HG02973 (cell line): ENCODE measurements around the gene HEXIM1.

Source experiments
- ATAC-seq: cut with Tn5 transposase; IDR thresholded peaks from one replicate; pipeline ENCODE4 v1.9.1; 2021; ENCODE audit warnings: moderate library complexity; ENCODE audit not compliant: unreplicated experiment

The HEXIM1 gene

DNA sequence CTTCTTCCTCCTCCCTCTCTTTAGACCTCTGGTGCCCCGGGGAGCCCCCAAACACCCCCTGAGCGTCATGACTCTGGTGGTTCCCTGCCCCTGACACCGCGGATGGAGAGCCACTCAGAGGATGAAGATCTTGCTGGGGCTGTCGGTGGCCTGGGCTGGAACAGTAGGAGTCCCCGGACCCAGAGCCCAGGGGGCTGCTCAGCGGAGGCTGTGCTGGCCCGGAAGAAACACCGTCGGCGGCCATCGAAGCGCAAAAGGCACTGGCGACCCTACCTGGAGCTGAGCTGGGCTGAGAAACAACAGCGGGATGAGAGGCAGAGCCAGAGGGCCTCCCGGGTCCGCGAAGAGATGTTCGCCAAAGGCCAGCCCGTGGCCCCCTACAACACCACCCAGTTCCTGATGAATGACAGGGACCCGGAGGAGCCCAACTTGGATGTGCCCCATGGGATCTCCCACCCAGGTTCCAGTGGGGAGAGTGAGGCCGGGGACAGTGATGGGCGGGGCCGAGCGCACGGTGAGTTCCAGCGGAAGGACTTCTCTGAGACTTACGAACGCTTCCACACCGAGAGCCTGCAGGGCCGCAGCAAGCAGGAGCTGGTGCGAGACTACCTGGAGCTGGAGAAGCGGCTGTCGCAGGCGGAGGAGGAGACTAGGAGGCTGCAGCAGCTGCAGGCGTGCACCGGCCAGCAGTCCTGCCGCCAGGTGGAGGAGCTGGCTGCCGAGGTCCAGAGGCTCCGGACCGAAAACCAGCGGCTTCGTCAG is 20.9 kb downstream of the HEXIM1 start:
- ATAC-seq = no peak

DNA sequence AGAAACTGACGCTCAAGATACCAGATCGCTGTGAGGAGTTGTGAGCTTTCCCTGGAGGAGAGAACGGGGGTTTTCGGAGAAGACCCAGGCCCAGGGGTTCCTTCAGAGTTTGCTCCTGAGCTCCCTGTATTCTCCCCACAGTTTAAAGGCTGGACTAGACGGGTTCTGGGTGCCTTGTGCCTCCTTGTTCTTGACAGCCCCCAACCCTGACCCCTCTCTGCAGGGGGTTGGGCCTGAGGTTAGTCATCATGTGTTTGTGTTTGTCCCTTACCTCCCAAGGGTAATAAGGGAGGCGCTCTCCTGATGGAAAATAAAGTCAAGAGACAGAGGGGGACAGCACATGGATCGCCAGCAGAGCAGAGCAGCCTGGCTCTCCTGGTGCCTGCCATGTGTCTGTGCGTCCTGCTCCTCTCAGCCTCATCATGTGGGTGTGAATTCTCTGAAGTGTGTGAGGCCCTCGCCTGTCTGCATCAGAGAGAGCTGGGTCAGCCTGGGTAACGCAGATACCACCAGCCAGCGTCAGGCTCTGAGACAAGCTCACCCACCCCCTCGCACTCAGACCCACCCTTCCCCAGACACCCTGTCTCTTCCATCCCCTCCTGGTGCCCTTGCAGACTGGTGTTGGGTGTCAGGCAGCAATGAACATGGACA is 22.1 kb downstream of the HEXIM1 start:
- ATAC-seq = no peak

DNA sequence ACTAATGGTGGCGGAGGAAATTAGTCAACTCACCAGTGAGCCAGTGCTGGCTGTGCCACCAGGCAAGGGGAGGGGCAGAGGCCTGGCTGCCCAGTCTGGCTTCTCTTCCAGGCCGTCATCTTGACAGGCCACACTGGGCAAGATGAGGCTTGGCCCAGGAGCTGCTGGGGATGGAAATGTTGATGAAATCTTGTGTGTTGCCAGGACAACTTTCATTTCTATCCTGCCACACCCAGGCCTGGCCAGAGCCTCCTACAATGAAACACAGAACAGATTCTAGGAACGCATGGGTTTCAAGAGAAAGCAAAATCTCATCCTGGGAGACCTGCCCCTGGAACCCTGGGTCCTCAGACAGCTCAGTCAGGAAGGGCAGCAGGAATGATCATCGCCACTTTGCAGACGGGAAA is 22.7 kb downstream of the HEXIM1 start:
- no peak for ATAC-seq

DNA sequence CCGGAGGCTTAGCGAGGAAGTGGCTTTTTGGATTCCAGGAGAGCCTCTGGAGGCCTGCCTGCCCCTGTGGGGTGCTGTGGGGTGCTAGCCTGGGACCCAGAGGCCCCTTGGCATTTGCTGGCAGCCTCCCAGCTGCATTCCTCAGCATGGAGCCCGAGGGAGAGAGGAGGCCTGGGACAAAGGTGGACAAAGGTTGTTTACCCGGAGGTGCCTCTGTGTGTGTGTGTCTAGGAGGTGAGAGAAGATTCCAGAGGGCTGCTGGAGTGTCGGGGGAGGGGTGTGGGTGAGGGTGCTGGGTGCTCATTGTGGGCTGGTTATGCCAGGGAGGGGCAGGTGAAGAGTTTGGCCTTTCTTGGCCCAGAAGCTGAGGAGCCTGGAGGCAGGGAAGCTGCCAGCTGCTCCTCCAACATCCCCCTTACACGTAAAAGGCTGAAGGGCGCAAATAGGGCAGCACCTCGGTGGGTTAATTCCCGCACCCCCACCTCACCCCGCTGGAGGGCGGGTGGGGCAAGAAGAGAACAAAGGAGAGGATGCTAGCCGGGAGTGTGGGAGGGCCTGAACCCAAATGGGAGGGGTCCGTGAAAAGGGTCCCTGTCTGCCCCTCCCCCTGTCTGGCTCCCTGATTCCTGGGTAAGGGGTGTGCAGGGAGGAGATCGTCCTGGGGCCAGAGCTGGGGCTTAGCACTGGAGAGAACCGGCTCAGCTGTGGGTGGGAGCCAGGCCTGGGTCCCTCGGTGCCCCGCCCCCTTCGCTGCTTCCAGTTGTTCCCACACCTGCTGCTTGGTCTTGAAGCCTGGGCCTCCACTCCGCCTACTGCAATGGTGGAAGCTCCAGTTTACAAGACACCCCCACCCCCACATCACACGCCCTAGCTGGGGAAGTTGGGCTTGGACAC is 23.3 kb downstream of the HEXIM1 start:
- ATAC-seq = no peak

DNA sequence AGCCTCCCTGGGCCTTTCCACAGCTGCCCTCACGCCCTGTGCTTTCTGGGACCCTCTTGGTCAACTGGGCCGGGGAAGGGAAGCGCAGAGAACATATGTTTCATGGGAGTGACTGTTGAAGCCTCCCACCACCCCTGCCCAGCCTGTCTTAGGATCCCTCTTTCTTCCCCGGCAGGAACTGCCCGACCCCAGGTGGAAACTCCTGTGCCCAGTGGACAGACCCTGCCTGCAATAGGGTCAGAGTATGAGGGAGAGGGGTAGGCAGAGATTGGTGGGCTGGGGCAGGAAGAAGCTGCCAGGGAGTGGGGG is 23.9 kb downstream of the HEXIM1 start:
- ATAC-seq = no peak

DNA sequence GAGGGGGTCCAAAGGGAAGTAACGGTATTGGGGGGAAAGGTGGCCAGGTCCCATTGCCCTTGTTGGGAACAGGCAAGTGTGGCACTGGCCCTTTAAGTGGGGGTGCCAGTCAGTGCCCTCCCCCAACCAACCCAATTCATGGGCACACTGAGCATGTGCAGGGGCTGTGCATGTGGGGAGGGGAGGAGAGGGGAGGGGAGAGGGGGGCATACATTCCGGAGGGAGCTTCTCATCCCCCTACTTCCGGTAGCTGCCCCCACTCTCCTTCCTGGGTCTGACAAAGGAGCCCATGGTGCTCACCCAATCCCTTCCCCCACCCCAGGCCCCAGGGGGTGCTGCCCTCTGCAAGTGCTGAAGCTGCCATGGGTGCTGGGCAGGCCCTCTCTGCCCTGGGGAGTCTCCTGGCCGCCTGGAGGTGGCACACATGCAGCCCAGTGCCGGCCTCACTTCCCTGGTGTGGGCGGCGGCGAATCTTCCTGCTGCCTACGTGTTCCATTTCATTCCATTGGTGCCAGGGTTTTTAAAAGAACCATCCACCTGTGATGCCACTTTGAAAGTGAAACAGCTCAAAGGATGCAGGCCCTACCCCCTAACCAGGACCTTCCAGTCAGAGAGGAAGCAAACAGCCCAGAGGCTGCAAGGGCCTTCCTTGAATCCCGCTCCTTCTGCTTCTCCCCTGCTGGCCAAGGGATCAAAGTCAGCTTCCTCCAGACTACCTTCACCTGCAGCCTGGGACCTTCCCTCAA is 24.4 kb downstream of the HEXIM1 start:
- no peak for ATAC-seq

DNA sequence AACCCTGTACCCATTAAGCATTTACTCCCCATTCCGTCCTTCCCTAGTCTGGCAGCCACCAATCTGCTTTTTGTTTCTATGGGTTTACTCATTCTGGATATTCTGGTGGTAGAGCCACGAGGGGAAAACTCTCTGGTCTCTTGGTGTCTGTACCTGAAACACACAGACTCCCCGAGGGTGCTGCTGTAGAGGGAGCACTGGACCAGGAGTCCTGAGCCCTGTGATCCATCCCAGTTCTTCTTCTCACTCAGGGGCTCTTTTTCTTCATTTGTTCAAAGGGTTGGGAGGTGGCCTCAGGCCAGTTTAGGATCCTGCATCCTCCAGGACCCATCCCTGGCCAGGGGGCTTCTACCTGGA is 27.5 kb downstream of the HEXIM1 start:
- no peak for ATAC-seq

DNA sequence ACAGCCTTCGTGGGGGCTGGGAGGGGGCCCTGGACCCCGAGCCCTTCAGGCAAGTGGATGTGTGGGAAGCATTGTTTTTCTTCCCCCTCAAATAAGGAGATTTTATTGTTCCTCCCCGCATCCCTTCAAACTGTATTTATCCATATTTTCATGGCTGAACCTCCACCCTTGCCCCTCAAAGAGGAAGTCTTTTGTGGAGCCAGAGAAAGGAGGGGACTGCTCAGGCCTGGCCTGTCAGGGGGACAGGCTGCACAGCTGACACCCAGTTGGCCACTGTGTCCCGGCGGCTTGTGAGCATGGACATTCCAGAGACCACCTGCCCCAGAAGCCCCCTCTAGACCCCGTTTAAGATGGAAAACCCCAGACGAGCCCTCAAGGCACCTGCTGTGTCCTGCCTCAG is 29.3 kb downstream of the HEXIM1 start:
- no peak for ATAC-seq

DNA sequence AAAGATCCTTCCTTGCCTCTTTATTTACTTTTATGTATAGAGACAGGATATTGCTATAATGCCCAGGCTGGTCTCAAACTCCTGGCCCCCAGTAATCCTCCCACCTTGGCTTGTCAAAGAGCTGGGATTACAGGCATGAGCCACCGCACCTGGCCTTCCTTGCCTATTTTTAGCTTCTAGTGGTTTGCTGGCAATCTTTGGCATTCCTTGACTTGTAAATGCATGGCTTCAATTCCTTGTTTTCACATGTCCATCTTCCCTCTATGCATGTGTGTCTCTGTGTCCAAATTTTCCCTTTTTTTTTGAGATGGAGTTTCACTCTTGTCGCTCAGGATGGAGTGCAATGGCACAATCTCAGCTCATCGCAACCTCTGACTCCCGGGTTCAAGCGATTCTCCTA is 35.9 kb downstream of the HEXIM1 start:
- ATAC-seq = no peak

DNA sequence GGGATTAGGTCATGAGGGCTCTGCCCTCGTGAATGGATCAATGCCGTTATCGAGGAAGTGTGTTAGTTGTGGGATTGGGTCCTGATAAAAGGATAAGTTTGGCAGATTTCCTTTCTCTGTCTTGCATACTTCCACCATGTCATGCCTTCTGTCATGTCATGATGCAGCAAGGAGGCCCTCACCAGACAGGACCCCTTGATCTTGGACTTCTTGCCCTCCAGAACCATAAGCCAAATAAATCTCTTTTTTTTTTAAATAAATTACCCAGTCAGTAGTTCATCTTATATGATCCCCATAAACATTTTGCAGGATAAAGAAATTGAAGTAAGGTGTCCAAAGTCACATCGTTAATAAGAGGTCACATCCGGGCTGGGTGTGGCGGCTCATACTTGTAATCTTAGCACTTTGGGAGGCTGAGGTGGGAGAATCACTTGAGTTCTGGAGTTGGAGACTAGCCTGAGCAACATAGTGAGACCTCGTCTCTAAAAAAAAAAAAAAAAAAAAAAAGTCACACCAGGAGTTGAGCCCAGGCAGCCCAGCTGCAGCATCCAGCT is 38.6 kb downstream of the HEXIM1 start:
- ATAC-seq = no peak

DNA sequence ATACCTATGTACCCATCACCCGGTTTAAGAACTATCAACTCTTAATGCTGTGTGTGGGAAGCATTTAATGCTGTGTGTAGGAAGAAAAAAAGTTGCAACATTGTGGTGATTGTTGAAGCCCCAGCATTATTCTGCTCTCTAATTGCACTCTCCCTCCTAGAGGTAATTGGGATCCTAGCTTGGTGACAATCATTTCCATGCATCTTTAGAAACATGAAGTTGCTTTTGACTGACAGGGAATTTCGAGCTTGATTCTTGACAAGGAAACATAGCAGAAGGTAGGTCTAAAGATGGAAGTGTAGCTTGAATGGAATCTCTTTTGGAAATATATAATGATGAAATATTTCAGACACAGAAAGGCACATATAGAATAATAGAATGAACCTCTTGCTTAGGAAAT is 40.7 kb downstream of the HEXIM1 start:
- ATAC-seq = no peak

DNA sequence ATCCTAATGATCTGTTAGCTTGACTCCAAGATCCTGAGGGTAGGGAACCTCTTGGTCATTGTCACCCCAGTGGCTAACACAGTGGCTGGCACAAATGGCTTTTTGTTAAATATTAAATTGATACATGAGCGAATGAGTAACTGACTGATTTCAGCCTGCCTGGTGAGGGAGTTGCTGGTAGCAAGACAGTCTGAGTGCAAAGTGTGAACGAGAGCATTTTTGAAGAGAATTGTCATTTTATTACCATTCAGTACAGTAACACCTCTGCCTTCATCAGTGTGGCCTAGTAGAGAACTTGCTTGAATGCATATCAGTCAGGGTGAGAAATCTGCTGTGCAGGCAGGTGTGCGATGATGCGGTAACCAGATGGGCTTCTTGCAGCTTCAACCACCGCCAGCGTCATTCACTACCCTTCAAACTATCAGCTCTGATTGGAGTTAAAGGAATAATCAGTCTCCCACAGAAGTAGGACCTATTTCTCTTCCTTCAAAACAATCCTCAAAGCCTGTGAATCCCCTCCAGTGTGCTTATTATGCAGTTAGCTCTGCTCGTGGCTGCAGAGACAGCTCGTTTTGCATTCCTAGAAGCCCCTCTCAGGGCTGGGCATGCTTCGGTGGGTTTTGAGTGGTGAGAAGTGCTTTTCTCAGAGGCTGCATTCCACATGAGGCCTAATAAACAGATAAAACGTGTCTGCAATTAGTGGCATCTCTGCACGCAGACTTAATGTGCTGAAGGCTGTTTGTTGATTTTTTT is 42.4 kb downstream of the HEXIM1 start:
- no peak for ATAC-seq

DNA sequence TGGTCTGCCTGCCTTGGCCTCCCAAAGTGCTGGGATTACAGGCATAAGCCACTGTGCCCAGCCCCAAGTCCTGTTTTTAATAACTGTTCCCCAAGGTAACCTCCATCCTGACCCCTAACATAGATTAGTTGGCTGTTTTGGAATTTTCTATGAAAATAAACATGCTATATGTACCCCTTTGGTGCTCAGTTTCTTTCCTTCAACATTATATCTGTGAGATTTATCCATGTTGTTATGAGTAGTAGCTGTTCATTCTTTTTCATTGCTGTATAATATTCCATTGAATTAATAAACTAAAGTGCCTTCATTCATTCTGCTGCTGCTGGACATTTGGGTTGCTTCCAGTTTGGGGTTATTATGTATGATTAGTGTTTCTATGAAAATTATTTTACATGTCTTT is 47.1 kb downstream of the HEXIM1 start:
- ATAC-seq = no peak

DNA sequence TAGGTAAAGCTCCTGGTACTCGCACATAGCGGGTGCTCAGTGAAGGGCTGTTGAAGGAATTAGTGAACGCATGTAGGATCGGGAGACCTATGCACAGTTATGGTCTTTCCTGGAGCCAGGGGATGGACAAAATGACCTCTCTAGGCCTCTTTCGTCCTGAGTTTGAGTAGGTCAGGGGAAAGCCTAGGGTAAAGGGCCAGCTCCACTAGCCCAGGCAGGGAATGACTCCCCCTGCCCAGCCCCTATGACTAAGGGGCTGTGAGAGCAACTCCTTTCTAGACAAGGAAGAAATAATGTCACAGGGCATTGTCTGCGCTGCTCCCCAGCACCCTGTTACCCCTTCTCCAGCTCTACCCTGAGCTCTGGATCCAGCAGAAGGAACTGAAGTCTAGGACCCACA is 48.8 kb downstream of the HEXIM1 start:
- no peak for ATAC-seq

DNA sequence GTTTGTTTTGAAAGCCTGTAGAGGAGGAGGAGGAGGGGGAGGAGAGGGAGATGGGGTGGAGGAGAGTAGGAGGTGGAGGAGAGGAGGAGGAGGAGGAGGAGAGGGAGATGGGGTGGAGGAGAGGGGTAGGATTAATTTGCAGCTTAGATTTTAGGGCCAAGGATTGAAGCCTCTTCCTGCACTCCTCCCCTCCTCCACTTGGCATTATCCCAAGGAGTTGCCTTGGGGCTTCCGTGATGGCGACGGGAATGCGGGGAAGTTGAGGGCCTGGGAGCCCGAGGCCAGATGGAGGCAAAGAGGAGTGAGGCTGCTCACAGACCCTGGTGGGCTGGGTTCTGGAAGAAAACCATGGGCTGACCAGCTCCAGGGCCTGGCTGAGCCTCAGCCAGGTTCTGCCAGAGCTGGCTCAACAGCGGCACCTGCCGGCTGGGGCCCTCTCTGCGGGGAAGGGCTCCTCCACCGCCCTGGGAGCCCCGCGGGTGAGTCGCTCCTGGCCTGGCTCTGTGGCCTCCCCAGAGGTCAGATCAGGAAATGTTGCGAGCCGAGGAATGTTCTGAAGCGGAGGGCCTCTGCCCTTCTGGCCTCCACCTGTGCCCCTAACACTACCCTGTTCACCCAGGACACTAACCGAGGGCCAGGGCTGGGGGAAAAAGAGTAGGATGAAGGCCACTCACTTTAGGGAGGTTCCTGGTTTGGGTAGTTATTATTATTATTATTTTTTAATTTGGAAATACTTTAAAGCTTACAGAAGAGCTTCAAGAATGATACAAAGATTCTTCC is 49.5 kb downstream of the HEXIM1 start:
- peak; percentile 76 for ATAC-seq

DNA sequence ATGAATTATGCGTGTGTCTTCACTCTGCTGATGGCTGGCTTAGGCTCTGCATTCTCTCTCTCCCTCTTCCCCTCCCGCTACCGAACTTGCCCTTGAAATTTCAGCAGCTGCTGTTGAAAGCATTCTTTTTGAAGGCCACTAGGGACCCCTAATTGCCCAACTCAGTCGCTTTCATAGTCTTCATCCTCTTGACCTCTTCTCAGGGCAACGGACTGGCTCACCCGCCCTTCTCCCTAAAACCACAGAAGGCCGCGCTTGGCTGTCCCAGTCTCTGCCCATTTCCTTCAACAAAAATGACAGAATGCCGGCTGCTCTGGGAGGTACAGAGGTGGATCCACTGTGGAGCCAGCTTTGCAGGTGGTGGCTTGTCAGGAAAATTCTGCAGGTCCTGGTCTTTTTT is 52.4 kb downstream of the HEXIM1 start:
- ATAC-seq = no peak

DNA sequence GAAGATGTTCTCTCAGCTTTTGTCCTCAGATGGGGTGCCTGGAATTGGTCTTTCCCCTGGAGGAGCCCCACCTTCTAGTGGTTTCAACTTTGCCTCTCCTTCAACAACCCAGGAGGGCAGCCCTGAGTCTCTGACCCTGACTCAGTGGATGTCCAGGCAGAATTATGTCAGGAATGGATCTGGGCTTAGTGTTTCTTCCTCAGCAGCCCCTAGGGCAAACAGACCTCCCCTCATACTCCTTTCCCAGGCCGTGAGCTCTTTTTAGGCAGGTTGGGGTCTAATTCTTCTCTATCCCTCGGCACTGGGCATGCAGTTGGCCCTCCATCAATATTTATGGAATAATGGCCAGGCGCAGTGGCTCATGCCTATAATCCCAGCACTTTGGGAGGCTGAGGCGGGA is 53.2 kb downstream of the HEXIM1 start:
- ATAC-seq = no peak
